Heart left ventricle (tissue), 16 donors: ENCODE measurements around the gene NR3C2. TPM values are rescaled to one million over a fixed set of nuclear protein-coding genes. Genes with fewer than 3 reads are reported as not detected.

Experiments used
- ATAC-seq, 4 donors: fragments of 200-7000 bp; cut with Tn5 transposase; one replicate each; pipeline ENCODE4 v1.9.1; 2020 to 2022; ENCODE audit warnings: moderate library complexity in 4 of 4, mild to moderate bottlenecking in 3 of 4, moderate number of reproducible peaks in 1 of 4
- DNase-seq, 5 donors: peaks; one replicate each; pipeline ENCODE4 v3.0.0-alpha.2; 2020
- H3K27ac ChIP-seq, 12 donors: fragments of 200-600 bp; sonication (generic) in 4 of 12; one replicate each; pipeline versions ENCODE4 v1.5.0 to v1.8.0; 2016 to 2022; ENCODE audit warnings: mild to moderate bottlenecking in 2 of 12
- H3K27me3 ChIP-seq, 9 donors: fragments of 200-600 bp; sonication (generic) in 2 of 9; one replicate each; pipeline versions ENCODE4 v1.5.1 to v1.8.0; 2016 to 2022; ENCODE audit warnings: mild to moderate bottlenecking in 3 of 9
- H3K36me3 ChIP-seq, 9 donors: fragments of 200-600 bp; sonication (generic) in 2 of 9; one replicate each; pipeline versions ENCODE4 v1.5.0 to v1.8.0; 2018 to 2022; ENCODE audit warnings: mild to moderate bottlenecking in 2 of 9
- H3K4me1 ChIP-seq, 12 donors: fragments of 200-600 bp; sonication (generic) in 4 of 12; one replicate each; pipeline versions ENCODE4 v1.5.0 to v1.8.0; 2016 to 2022; ENCODE audit warnings: mild to moderate bottlenecking in 3 of 12
- H3K4me3 ChIP-seq, 12 donors: fragments of 200-600 bp; sonication (generic) in 4 of 12; one replicate each; pipeline versions ENCODE4 v1.5.0 to v1.8.0; 2017 to 2022; ENCODE audit warnings: mild to moderate bottlenecking in 9 of 12, moderate library complexity in 4 of 12
- H3K9me3 ChIP-seq, 12 donors: fragments of 200-600 bp; sonication (generic) in 4 of 12; one replicate each; pipeline versions ENCODE4 v1.5.0 to v1.8.0; 2016 to 2022; ENCODE audit warnings: mild to moderate bottlenecking in 1 of 12
- POLR2A ChIP-seq, 2 donors: fragments of 450-650 bp; IDR thresholded peaks; one replicate each; pipeline ENCODE4 v1.6.1; 2017; ENCODE audit warnings: antibody characterized with exemption in 2 of 2, mild to moderate bottlenecking in 2 of 2, moderate library complexity in 2 of 2
- WGBS, 4 donors: extraction: QIAGEN DNeasy Blood & Tissue Kit in 2 of 4; methylation state at CpG; one replicate each; pipeline versions ENCODE4 v1.1.5 to v1.1.7; 2013 to 2018; 5-methylcytosine and 5-hydroxymethylcytosine counted together
- intact Hi-C, 10 donors: fragments of 100-400 bp; cut with DNase I; formaldehyde crosslinking; loops; one replicate each; pipeline versions ENCODE4 v1.11.1 to v1.14.2; 2022
- polyA plus RNA-seq, 2 donors: library from polyadenylated mRNA; stranded (reverse); fragments of 200-250 nt; gene quantifications; one replicate each; pipeline ENCODE4 v1.2.3, GENCODE V29; 2013
- total RNA-seq, 9 donors: library from RNA; depleted of rRNA in 2 of 9; stranded (reverse); fragments of >200 nt in 2 of 9; fragmentation: NEBNext Ultra II Directional in 3 of 9; extraction: Animal tissue kit (Norgen Biotek cat#: 25700) in 3 of 9; gene quantifications; one replicate each; pipeline versions ENCODE4 v1.1.0 to v1.2.4, GENCODE V29; 2016 to 2023
- TF ChIP-seq, protein P1 (sequence below), 12 donors: fragments of 200-600 bp; sonication (generic) in 4 of 12; IDR thresholded peaks; one replicate each; pipeline versions ENCODE4 v1.5.0 to v1.8.0; 2018 to 2022; ENCODE audit warnings: antibody characterized with exemption in 12 of 12, mild to moderate bottlenecking in 5 of 12
- donor health status: ischemic (EF 13 %, LVEDD 7.1; RV severe dilation, severe dysfunction).
- donor health status: healthy with polysubstance abuse.
- donor health status: DM: no; HTN: yes; CAD: no.
- donor health status: DM: no; HTN: no; CAD: no.
- donor health status: ischemic (EF 25% LVEDD 6.9; RV normal size, moderate dysfunction).
- donor health status: ischemic (EF 25% LVEDD 5.7; RV mildly dilated, moderate dysfunction).
- donor health status: healthy.
- donor health status: DM: yes; HTN: yes; CAD: no.
- donor health status: ischemic (EF 35%, LVEDD 5.7; RV mildly dilated, moderate dysfunction).
- donor health status: nonischemic (EF 11% LVEDD 7.7; RV severe dilation, severe dysfunction).
- donor health status: DM: yes; HTN: yes; CAD: no.
- donor health status: PGD.
- donor health status: ischemic (EF 29% LVEDD 5.4; RV normal size, mild dysfunction).
- donor health status: nonischemic (EF 23%, LVEDD 6.1; RV moderate dilation, normal function).

NR3C2 gene
- total and polyA plus RNA-seq, 11 donors: 3.6 to 26.5 (median 18.4) TPM

DNA sequence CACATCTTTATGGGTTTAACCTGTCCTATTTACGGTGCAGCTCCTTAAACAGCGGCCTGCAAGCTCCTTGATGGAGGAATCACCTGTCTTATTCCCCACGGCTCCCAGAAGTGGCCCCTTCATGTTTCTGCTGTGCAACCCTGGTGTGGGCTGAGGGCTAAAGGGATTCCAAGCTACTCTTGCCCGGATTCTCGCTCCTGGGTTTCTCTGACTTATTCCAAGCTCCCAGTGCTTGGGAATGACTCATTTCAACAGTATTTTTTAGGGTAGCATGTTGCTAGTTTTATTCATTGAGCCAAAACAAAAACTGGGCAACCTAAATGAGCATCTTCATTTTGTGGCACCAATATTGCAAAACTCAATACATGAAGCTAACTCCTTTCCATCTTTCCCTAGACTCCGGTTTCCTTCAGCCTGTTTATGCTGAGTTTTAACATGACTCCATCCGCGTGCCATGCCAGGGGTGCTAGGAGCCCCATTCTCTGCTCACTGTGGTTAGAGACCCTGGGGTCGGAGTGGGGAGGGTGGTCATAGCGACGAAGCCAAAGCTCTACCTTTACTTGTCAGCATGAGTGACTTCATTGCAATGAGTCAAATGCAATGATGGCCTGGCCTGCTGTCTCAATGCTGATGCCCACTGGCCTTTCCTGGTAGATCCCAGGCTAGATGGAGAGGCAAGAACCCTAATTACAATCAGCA, 349.7 kb downstream of the NR3C2 start:
- no peak overlapping the region for H3K4me3 ChIP-seq
- H3K9me3 ChIP-seq: no peaks in the 10 kb centered on the region
- ATAC-seq (no peak), DNase-seq (no peak)
- TF ChIP-seq POLR2A (IDR thresholded peaks at IDR 0.05): no peak
- TF ChIP-seq, protein P1, sequence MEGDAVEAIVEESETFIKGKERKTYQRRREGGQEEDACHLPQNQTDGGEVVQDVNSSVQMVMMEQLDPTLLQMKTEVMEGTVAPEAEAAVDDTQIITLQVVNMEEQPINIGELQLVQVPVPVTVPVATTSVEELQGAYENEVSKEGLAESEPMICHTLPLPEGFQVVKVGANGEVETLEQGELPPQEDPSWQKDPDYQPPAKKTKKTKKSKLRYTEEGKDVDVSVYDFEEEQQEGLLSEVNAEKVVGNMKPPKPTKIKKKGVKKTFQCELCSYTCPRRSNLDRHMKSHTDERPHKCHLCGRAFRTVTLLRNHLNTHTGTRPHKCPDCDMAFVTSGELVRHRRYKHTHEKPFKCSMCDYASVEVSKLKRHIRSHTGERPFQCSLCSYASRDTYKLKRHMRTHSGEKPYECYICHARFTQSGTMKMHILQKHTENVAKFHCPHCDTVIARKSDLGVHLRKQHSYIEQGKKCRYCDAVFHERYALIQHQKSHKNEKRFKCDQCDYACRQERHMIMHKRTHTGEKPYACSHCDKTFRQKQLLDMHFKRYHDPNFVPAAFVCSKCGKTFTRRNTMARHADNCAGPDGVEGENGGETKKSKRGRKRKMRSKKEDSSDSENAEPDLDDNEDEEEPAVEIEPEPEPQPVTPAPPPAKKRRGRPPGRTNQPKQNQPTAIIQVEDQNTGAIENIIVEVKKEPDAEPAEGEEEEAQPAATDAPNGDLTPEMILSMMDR (IDR thresholded peaks at IDR 0.05): no peak
- H3K27ac ChIP-seq: no peak overlapping the region
- peaks cover 0 to 6% (median 0%) of the 10 kb centered on the region in 9 donors for H3K36me3 ChIP-seq
- no peaks in the 10 kb centered on the region for H3K27me3 ChIP-seq
- WGBS, 4 donors: 96 to 97% (median 96%) methylated on average over 11 of the region's 11 CpGs
- intact Hi-C loops: no loop called here
- peaks cover 0 to 47% (median 6%) of the 10 kb centered on the region in 12 donors for H3K4me1 ChIP-seq

DNA sequence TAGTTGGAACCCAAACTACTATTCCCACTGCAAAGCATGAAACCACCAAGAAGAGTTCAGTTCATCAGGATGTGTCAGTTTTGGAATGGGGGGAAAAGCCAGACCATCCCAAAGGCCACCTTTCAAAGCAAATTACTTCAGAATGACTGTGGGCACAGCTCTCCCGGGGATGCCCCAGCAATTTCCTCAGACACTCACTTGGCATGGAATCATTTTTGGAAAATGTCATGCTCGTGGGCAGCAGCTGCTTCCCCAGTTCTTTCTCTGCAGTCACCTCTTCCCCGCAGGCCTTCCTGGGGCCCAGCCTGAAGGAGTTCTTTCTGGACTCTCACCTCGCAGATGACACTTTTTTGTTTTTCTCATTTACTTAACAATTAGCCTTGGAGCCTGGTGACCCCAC, 350.3 kb downstream of the NR3C2 start:
- peaks cover 0 to under 1% (median 0%) of the 10 kb centered on the region in 9 donors for H3K36me3 ChIP-seq
- no peak overlapping the region for H3K4me3 ChIP-seq
- TF ChIP-seq POLR2A (IDR thresholded peaks at IDR 0.05): no peak
- TF ChIP-seq, protein P1 (IDR thresholded peaks at IDR 0.05): no peak
- no peak for DNase-seq
- intact Hi-C loops: no loop called here
- H3K9me3 ChIP-seq: no peaks in the 10 kb centered on the region
- WGBS, 4 donors: 64 to 79% (median 77%) methylated on average over 4 of the region's 4 CpGs
- H3K27ac ChIP-seq: no peak overlapping the region
- no peaks in the 10 kb centered on the region for H3K27me3 ChIP-seq
- H3K4me1 ChIP-seq: peaks cover 0 to 47% (median 6%) of the 10 kb centered on the region in 12 donors
- ATAC-seq: no peak

DNA sequence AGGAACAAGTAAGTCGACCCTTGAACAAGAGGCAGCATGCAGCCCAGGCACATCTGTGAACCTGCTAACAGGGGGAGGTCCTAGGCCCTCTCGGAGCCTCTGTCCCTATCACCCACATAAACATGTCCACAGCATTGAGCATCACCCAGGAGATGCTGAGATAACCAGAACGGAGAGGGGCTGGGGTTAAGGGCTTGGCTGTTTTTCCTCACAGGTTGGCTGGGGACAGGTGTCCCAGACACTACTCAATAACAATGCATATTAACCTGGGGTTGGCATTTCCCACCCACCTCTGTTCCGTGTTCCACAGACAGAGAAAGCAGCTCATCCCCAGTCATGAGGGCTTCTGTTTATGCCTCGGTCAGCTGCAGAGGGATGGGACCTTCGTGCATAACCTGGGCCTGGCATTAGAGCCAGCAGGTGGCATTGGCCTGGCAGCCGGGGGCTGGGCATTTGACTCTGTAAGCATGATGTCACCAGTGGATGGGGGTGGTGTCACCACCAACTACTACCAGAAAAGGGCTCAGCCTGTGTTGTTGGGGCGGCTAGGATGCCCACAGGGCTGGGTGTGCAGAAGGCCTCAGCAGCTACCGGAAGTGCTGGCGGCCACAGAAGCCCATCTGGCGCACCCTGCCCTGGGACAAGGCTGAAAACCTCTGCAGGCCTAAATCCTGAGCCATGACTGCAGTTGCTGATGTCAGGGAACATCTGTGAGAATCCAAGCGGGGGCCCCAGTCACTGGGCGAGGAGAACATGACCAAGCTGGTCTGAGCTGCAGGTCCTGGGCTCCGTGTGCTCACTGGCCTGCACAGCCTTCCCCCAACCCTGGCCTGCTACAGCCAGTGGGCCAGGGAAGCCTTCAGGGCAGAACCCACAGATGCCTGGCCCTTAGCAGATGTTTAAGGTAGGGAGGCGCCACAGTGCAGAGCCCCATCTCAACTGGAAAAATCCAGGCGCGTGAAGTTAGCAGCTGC, 351.4 kb downstream of the NR3C2 start:
- H3K9me3 ChIP-seq: no peaks in the 10 kb centered on the region
- ATAC-seq (peak in 2 of 4 donors; percentile 7 to 21), DNase-seq (no peak)
- intact Hi-C loops: no loop called here
- WGBS, 4 donors: 91 to 94% (median 91%) methylated on average over 11 to 17 of the region's 17 CpGs
- TF ChIP-seq, protein P1 (IDR thresholded peaks at IDR 0.05): no peak
- TF ChIP-seq POLR2A (IDR thresholded peaks at IDR 0.05): no peak
- H3K4me1 ChIP-seq: peaks cover 0 to 47% (median 6%) of the 10 kb centered on the region in 12 donors
- no peaks in the 10 kb centered on the region for H3K36me3 ChIP-seq
- no peak overlapping the region for H3K27ac ChIP-seq
- H3K4me3 ChIP-seq: no peak overlapping the region
- no peaks in the 10 kb centered on the region for H3K27me3 ChIP-seq

DNA sequence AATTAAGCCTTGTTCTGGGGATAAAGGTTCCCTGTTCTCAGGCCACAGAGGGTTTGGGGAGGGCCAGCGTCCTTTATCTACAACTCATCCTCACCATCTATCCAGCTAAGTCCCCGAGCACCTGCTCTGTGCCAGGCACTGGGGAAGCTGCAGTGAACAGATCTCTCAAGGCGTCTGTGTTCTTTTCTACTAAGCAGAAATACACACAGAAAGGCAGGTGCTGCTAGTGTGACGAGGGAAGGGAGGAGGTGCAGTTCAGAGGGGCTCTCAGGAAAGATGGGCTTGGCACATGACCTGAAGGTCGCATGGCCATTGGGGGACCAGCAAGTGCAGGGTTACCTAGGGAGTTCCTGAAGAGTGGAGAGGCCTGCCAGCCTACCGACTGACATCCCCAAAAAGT, 352.2 kb downstream of the NR3C2 start:
- Histone ChIP-seq H3K4me1 (peaks cover 0 to 40% (median 6%) of the 10 kb centered on the region in 12 donors), H3K4me3 (no peak overlapping the region), H3K9me3 (no peaks in the 10 kb centered on the region), H3K27me3 (no peaks in the 10 kb centered on the region), H3K27ac (no peak overlapping the region), H3K36me3 (no peaks in the 10 kb centered on the region)
- TF ChIP-seq, protein P1 (IDR thresholded peaks at IDR 0.05): no peak
- no peak for TF ChIP-seq POLR2A (IDR thresholded peaks at IDR 0.05)
- WGBS, 4 donors: 89 to 95% (median 92%) methylated on average over 6 of the region's 6 CpGs
- ATAC-seq (no peak), DNase-seq (no peak)
- intact Hi-C loops: no loop called here
